ENCODE data around the gene SYT3.

The SYT3 gene

DNA sequence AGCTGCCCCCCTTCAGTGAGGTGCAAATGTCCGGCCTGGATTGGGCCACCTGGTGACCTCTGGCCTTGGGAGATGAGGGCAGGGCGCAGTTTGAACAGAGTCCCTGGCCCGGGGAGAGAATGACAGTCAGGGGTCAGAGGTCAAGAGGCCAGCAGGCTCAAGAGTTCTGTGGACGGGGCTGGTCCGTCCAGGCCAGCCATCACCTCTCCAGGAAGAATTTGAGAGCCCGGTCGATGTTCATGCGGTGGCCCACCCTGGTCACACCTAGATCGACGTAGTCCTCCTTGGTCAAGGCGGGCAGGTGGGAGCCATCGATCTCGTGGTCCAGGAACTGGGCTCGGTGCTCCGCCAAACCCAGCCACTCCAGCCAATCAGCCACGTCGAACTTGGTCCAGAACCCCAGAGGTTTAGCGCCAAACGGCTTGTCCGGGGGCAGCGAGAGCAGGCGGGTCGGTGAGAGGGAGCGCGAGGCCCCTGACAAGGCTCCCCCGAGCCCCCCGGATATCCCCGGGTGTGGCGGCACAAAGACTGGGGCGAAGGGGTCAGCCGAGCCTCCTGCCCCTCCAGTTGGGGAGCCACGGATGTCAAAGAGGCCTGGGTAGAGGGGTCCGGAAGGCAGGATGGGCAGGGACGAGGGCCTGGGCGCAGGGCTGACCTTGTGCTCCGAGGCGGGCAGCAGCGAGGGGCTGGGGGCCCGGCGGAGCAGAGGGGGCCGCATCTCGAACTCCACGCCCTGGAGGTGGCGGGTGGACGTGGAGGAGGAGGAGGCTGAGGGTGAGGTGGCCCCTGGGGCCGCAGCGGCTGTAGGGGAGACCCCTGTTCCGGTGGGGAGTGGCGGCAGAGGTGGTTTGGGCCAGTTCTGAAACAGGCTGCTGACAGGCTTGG lies 22.3 kb upstream of the SYT3 start:
- no peak for DNase-seq

DNA sequence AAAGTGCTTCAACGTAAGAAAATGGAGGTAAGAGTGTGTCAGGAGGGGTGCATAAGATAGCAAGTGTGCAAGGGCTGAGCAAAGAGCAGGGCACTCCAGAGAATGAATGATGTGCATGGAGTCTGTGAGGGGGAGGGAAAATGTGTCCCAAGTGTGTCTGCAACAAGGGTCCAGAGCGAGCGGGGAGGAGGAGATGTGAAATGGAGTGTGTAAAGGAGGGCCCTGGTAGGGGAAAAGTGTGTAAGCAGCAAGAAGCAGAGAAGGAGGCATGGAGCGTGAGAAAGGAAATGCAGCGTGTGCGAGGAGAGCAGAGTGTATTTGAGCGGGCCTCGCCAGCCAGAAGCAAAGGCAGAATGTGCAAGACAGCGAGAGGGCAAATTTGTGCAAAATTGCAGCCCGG lies 21.3 kb upstream of the SYT3 start:
- DNase-seq = no peak

DNA sequence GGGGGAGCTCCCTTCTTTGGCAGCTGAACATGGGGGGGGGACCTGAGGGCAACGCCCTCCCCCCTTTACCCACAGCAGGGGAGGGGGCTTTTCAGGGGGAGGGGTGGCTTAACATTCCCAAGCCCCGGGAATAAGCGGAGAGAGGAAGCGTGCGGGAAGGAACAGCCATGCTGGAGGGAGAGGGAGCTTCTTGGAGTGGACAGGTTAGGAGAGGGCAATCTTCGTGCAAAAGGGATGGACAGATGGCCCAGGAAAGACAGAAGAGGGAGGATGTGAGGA lies 20.3 kb upstream of the SYT3 start:
- no peak for DNase-seq

DNA sequence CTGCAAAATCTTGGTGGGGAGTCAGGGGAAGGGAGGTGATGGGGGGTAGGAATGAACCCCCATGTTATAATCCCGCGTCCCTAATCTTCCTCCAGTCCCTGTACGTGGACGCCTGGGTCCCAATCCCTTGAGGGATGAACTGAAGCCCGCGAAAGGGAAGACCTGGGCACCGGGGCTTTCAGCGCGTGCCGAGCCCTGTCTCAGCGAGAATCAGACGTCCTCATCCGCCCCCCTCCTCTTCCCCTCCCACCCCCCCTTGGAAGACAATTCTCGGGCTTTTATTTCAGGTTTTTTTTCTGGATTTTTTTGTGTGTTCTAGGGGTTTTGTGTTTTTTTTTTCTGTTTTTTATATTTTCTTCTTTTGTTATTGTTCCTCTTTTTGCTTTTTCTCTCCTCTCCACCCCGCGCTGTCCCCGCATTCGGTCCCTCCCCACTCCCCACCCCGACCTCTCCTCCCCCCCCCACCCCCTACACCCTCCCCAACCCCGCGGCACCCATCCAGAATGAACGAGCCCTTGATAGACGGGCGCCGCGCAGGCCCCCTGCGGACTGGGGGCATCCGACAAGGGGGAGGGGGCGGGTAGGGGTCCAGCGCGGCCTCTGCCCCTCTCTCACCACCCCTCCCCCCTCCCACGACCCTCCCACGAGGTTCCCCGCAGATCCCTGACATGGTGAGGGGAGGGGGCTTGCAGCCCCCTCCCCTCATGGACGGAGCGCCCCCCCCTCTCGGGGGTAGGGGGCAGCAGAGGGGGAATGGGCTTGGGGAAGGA lies 19.8 kb upstream of the SYT3 start:
- DNase-seq = no peak

DNA sequence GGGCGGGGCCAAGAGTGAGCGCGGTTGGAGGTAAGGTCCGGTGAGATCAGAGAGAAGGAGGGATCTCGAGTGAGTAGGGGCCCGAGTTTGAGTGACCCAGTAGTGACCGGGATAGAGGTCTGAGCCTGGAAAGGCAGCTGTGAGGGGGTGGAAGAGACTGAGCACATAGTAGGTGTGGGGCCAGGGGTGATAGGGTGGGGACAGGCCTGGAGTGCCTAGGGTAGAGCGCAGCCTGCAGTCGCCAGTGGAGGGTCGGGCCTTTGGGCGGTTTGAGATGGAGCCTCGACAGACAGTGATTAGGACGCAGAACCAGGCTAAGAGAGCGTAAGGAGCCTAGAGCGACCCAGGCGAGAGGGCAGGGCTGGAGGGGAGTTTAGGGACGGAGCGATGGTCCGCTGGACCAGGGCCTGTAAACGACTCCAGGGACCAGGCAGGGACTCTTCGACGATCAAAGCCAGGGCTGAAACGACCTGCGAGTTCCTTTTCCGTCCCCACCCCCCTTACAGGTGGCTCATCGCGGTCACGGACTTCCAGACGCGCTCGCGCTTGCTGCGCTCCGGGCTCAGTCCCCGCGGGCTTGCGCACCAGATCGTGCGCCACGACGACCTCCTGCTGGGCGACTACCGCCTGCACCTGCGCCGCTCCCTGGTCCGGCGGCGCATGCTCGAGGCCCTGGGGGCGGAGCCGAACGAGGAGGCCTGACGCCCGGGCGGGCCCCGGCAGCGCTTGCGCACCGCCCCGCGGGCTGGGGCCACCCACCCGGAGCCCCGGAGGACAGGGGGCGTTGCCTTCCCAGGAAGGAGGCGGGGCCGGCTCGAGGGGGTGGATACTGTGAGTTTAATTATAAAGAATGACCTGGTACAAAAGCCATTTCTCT lies 19.0 kb upstream of the SYT3 start:
- peak; percentile 62 for DNase-seq

DNA sequence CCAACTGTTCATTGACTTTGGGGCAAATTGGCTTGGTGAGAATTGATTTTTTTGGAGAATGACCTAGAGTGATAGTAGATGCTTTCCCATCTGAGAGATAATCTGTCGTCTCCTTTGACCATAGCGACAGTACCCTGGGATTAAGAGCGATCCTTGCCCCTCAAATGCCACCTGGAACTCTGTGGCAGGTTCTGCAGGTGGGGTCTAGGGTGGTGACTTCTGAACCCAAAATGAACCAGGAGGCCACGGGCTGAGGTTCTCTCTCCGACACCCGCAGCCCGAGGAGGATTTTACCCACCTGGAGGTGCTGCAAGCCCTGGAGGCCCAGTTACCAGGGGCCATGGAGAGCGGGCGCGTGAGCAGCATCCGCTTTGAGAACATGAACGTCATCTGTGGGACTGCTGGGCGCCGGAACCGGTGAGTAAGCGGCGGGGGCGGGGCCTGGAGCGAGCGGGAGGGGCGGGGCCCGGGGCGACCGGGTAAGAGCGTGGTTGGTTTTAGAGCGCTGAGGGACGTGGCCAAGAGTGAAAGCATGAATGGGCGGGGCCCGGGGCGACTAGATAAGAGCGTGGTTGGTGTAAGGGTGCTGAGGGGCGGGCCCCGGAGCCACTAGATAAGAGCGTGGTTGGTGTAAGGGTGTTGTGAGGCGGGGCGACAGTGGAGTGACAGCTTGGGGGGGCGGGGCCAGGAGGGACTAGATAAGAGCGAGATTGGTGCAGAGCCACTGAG lies 18.2 kb upstream of the SYT3 start:
- DNase-seq = peak; percentile 82

DNA sequence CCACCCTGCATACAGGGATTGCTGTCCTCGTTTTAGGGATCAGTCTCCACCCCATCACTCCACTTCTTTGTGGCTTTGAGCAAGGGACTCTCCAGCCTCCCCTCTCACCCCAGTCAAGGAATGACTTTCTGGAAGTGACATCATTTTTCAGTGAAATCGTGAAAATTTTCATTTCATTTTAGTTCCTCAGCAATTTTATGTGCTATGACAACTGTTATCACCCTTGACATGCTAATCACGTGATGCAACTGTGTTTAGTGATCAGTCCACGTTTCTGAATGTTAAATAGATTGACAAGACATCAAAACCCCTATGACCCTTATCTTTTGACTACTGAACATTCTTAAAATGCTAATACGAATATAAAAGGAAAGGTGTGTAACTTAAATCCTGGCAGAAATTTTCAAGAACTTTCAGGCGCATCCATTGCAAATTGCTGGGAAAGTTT lies 17.6 kb upstream of the SYT3 start:
- no peak for DNase-seq

DNA sequence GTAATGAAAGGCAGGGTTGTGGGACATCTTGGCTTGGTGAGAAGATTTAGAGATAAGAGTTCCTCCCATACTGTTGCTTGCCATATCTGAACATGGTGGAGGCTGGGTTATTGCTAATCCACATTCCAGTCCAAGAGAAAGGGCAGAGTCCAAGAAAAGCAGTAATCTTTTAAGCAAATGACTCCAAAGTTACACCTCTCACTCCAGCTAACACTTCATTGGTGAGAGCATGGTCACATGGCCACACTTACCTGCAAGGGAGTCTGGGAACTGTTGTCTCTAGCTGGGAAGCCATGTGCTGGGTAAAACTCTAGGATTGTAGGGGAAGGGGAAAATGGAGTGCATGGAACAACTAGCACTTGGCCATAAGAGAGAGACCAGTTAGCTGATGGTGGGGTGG lies 15.2 kb upstream of the SYT3 start:
- no peak for DNase-seq

DNA sequence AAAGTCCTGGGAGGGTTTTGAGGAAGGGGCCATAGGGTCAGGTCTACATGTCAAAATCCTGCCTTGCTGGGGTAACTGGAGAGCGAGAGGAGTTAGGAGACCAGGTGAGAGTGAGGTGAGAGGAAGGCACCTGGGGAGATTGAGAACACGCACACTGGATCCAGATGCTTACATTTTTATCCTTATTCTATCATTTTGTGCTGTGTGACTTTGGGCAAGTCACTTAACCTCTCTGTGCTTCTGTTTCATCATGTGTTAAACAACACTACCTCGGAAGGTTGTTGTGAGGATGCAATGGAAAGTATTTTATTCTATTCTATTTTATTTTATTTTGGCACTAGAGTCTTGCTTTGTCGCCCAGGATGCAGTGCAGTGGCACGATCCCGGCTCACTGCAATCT lies 13.0 kb upstream of the SYT3 start:
- no peak for DNase-seq

DNA sequence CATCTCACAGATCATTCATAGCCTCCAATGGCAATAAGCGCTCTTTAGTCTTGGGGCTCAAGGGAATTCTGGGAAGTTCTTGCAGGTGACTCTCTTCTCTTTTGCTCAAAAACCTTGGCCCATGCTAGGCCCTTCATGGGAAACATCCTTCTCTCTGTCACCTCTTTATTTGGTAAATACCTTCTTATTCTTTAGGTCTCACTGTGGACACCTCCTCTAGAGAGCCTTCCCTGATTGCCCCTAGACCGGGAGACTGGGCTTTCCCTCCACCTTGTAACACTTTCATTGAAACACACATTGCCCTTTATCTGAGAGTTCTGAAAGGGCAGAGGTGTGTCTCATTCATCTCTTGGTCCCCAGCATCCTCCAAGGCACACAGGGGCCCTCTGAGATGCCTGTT lies 11.5 kb upstream of the SYT3 start:
- DNase-seq = no peak

DNA sequence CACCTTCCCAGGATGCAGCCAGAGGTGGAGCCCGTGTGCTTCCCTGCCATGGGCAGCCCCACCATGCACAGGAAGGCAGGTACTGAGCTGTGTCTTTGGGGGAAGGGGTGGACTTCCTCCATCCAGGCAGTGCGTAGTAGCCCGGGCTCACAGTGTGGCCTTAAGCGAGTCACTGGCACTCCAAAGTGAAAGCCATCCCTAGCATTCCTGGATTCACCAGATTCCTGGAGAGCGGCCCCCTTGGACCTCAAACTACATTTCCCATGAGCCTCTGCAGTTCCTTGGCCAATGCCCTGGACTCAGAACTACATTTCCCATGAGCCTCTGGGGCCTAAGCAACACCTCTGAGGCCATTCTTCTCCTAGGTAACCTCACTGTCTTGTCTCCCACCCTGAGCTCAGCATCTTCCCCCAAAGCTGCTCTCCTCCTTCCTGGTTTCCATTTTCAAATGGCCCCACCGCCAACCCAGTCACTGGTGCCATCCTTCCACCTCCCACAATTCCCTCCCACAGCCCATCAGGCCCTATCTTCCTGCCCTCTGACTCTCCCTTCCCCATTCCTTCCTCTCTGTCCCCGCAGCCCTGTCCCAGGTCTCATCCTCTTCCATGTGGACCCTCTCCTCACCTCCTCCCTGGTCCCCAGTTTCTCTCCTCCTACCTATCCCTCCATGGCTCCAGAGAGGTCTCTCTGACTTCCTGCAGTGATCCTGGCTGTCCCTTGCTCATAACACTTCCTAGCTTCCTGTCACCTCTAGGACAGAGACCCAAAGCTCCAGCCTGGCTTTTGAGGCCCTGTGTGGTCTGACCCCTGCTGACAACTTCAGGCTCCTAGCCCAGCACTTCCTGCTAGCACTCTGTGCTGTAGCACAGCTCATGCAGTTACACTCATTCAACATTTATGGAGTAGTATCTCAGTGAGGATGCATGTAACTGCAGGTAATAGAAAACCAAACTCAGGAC lies 10.0 kb upstream of the SYT3 start, which contains the start of gene C19orf81:
TSS of gene C19orf81 (plus strand) at position 13 of the 959 bp plus-strand sequence. CDS start at position 13, 0 bp downstream.
- no peak for DNase-seq

DNA sequence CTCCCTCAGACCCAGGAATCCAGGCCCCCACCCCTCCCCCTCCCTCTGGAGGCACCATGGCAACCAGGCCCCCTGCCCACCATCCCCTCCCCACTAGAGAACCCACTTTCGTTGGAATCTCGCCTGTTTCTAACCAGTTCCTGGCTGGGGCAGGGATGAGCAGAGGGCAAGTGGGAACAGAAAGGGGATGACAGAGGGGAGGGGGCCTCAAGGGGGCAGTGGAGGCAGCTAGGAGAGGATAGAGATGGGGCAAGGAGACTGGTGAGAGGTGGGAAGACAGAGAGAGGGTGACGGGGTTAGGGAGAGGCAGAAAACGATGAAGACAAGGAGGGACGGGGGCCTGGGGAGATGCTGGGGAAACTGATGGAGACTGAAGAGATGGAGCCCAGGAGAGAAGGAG lies 9.0 kb upstream of the SYT3 start:
- no peak for DNase-seq

DNA sequence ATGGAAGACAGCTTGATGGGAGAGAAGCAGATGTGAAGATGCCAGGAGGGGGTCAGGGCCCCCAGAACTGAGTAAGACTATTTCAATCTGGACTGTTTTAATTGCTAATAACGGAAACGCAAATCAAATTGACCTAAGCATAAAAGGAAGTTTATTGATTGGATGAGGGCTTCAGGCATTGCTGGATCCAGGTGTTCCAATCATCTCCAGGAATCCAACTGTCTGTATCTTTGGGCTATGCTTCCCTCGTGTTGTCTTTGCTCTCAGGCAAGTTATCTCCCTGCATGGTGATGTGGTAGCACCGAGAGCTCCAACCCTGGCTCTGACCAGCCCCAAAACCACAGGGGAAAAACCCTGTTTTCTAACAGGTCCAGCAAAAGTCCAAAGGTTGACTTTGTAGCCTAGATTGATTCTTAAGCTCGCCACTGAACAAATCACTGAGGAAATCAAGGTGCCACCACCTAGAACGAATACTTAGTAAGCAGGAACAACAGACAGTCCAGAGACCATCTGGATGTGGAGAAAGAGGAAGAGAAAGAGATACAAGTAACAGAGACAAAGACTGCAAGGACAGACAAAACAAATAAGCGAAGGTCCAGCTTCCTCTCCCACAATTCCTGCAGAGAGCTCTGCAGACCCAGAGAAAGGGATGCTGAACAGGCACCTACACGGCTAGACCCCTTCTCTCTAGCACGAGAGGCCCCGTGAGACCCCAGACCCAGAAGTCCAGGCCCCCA lies 8.4 kb upstream of the SYT3 start:
- no peak for DNase-seq

DNA sequence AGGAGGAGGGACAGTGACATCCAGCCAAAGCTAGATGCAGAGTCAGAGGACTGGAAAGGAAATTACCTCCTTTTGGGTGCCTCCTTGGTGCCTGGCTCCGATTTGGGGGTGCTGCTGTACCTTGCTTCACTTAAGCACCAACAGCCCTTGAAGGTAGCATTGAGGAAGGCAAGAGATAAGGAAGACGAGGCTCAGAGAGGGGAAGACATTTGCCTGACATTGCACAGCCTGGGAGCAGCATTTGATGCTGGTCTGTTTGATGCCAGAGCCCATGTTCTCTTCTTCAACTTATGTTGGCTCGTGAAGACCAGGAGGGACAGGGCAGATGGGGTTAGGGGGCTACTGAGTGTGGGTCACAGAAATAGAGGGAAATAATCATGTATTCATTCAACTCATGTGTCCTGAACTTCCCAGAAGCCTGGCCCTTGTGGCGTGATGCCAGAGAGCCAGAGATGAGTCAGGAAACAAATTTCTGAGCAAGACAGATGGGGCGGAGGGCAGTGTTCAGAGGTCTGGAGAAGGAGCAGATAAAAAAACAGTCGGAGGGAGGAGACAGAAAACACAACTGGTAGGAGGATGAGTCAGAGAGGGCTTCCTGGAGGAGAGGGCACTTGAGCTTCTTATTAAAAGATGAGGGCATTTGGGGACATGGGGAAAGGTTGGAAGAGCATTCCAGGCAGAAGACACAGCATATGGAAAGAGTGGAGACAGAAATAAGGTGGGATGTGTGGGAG lies 6.6 kb upstream of the SYT3 start:
- DNase-seq = no peak

DNA sequence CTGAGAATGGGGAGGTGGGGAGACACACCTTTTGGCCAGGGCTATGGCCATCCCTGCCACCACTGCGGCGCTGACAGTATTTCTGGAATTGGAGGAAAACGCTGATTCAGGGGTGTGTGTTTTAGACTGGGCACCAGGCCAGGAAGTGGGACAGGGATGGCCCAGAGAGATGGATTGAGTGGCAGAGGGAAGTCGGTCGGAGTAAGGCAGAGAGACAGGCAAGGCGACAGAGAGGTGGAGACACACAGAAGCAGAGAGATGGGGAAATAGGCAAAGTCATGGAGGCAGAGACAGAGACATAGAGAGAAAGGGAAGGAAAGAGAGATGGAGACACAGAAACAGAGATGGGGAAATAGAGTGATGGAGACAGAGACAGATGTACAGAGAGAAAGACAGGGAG lies 5.4 kb upstream of the SYT3 start:
- no peak for DNase-seq

DNA sequence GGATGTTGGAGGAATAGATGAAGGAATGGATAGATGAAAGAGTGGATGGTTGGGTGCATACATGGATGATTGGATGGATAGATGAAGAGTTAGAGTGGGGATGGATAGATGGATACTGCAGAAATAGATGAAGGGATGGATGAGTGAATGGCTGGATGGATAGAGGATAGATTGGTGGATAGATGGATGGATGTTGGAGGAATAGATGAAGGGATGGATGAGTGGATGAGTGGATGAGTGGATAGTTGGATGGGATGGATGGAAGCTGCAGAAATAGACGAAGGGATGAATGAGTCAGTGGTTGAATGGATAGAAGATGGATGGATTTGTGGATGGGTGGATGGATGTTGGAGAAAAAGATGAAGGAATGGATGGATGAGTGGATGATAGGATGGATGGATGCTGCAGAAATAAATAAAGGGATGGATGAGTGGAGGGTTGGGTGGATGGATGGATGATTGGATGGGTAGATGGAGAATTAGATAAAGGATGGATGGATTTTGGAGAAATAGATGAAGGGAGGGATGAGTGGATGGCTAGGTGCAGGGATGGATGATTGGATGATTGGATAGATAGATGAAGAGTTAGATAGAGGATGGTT lies 4.7 kb upstream of the SYT3 start:
- no peak for DNase-seq

DNA sequence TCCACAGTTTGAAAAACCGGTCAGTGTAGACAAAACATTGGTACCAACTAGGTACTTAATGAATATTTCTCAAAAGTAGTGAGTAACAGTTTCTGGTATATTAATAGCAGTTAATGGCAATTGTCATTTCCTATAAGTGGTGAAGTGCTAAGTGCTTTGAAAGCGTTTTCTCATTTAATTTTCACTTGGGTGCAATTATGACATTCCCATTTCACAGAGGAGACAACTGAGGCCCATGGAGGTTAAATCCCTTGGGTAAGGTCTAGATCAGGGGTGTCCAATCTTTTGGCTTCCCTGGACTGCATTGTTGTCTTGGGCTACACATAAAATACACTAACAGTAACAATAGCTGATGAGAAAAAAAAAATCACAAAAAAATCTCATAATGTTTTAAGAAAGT lies 687 bp upstream of the SYT3 start:
- DNase-seq = no peak

DNA sequence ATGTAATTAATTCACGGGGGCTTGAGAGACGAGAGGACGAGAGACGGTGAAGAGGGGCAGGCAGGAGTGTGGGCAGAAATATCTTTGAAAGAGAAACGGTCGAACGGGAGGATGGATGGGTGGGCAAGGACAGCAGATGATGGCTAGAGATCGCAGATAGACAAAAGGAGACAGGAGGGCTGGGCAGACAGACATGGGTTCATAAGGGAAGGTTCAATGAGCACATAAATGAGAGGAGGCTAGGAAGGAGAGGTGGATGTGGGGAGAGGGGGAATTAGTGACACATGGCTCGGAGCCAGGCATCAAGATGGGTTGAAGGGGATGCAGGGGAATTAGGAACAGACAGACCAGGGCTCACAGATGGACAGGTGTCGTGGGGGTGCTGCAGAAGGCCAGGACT lies 1.1 kb downstream of the SYT3 start:
- no peak for DNase-seq

DNA sequence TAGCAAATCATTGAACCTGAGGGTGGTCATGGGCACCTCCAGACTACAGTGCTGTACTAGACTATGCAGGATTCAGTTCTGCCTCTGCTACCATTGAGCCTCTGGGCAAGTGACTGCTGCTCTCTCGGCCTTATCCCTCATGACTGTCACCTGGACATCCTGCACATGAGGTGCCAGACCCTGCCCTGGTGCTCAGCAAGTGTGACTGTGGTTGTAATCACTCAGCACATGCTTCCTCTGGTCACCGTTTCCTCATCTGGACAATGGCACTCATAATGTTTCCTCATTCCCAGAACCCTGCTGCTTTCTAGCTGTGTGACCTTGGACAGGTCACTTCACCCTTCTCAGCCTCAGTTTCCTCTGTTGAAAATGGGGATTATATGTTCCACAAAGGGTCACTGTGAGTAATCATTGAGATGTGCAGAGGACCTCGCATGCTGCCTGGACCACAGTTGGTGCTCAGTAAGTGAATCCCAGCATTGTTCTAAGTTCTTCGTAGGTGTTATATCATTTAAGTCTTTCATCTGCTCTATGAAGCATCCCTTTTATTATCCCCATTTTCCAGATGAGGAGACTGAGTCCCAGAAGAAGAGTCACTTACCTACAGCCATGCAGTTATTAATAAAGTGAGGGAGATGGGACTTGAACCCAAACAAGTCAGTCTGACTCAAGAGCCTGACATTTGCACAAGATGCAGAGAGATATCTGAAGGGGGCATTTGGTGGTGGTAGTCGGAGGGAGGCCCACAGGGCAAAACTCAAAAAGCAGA lies 3.2 kb downstream of the SYT3 start:
- DNase-seq = no peak

Data from CD4-positive, alpha-beta T cell treated with Interleukin-21 for 1 hour (primary cell).